AG08396 (cell line): ENCODE results near the gene DPYSL5.
"Not testable (repeated sequence)": the region's sequence is repeated elsewhere in the genome, so short reads cannot be mapped to it uniquely, and the experiment has no call there.

ENCODE experiments used
- DNase-seq: peaks from one replicate; pipeline ENCODE4 v3.0.0; 2012; ENCODE audit warnings: low spot score, mixed read lengths

Gene DPYSL5

DNA sequence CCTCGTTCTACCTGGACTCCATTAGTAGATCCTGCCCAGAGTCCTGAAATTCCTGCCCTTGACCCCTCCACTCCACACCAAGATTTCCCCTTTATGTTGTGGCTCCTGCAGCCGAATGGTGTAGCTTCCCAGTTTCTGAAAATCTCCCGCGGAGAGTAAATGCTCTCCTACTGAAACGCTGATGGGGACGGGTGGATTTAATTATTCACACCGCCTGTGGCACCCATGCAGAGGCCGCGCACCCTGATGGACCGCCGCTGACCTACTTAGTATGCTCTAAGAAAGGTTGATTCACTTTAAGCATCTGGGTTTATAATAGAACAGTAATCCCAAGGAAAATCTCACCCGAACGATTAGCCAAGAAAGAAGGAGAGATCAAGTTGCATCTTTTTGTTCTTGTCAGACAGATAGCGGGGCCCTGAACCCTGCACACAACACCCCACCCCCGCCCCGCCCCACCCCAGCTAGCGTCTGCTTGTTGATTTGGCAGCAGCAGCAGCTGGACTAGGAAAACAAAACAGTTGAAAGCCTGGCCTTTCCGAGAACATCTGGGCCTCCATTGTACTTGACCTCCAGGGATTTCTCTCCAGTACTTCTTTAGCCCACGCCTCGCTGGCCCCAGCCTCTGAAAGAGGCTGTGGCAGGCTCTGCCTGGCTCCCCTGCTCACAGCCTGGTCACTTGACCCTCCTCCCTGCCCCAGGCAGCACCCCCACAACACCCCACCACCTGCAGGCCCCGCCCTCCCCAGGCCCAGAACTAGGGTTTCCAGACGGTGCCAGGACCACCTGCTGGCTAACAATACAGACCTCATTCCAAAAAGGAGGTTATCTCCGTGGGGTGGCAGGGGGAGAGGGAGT lies 53.6 kb downstream of the DPYSL5 start:
- DNase-seq = no peak

DNA sequence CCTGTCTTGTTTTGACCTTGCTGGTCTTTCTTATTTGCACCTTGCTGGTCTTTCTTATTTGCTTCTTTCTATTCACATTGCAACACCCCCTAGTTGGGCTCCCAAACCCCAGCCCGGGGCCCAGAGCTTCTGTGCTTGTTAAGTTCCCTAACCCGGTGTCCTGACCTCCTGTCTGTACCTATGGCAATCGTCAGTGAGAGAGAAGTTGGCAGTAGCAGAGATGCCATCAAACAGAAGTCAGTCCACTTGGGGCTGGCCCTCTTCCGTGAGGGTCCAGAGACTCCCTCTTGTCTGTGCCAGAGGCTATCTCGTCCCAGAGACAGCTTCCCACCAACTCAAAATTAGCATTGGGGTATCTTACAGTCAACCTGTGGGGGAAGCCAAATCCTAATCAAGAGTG lies 55.7 kb downstream of the DPYSL5 start:
- no peak for DNase-seq

DNA sequence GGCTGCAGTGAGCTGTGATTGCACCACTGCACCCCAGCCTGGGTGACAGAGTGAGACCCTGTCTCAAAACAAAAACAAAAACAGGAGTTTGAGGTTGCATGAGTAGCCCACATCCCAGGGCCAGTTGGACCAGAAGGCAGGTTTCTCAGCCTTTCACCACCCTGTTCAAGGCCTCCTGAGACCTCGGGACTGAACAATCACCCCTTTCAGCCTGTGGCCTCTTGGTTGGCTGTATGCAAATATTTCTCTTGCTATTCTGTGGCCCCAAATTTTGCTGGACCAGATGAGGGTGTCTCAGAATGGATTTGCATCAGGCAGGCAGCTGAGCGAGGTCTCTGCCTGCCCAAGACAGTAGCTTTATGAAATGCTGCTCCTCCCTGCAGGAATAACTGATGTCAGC lies 56.9 kb downstream of the DPYSL5 start:
- DNase-seq = no peak

DNA sequence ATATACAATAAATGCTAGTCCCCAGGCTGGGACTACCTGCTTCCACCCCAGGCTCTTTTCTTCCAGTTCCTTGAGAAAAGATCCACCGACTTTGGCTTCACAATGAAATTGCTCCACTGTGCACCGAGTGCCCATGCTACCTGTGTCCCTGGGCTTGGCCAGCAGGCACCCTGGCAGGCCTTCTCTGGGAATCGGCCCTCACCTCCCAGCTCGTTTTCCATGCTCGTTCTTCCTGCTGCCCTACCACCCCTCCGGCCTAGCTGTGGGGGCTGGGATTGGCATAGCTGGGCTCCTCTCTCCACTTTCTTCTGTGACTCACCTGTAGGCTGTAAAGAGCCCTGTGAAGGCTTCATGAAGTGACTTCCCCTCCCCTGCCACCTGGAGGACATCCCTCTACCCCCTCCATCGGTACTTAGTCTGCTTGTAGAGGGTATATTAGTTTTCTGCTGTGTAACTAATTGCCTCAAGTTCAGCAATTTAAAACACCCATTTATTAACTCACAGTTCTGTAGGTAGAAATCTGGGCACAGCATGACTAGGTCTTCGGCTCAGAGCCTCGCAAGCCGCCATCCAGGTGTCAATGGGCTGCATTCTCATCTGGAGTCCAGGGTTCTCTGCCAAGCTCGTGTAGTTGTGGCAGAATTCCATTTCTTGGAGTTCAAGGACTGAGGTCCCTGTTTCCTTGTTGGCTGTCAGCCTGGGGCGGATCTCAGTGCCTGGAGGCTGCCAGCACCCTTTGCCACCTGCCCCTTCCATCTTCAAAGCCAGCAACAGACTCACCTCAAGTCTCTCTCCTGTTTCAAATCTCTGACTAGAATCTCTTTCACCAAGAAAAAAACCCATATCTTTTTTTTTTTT lies 57.6 kb downstream of the DPYSL5 start:
- no peak for DNase-seq

DNA sequence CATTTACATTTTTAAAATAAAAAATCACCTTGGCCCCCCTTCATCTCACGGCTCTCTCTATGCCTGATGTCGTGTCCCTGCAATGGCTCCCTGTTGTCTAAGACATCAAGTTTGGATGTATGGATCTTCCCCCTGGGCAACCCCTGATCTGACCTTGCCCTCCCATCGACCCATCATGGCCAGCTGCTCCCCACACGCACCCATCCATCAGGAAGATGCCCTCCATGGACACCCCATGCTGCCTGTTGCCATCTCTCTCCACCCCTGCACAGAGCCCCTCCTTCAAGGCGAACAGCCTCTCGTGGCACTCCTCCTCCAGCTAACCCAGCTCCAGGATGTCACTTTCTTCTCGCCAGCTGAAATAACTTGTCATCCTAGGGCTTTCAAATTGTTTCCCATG lies 59.5 kb downstream of the DPYSL5 start:
- DNase-seq = no peak

DNA sequence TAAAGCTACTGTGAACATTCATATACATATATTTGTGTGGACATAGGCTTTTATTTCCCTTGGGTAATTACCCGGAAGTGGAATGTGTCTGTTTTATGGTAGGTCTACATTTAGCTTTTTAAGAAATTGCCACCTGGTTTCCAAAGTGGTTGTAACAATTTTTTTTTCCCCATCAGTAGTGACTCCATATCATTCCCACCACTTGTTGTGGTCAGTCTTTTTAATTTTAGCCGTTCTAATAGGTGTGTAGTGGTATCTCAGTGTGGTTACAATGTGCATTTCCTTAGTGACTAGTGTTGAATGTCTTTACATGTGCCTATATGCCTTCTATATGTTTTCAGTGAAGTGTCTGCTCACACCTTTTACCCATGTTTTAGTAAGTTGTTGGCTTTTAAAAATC lies 62.2 kb downstream of the DPYSL5 start:
- no peak for DNase-seq

DNA sequence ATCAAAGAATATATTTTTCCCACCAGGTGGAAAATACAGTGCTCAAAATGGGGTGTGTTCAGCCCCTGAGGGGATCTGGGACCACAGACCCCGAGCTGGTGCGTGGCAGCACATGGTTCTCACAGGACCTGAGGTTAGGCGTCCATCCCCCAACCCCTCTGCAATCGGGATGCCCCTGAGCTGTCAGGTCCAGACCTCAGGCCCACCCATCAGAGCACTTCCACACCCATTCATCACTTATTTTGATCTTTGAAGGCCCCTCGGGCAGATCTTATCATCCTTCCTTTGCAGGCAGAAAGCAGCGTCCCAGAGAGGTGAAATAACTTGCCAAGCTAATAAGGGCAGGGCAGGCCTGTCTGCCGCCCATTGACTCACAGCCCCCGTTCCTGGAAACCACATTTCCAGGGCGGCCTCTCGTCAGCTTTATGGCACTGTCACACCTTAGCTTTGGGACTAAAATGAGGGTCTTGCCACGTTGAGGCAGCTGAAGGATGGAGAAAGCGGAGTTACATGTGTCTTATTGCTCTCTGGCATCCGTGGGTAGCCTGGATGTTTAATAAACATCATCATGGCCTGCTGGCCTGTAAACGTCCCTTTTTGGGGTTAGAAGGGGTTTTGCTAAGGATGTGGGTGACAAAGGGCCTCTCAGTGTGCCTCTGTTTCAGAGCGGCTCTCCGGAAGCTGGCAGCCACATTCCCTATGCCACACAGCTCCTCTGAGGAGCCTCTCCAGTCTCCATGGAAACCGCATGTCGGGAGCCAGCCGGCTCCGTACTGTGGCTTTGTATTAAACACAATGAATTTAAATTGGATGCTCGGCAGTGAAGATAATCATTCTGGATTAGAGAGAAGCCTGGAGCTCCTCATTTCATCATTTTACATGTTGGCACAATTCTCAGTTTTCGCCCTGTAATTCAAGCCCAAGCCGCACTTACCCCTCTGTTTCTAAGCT lies 64.3 kb downstream of the DPYSL5 start:
- DNase-seq = no peak

DNA sequence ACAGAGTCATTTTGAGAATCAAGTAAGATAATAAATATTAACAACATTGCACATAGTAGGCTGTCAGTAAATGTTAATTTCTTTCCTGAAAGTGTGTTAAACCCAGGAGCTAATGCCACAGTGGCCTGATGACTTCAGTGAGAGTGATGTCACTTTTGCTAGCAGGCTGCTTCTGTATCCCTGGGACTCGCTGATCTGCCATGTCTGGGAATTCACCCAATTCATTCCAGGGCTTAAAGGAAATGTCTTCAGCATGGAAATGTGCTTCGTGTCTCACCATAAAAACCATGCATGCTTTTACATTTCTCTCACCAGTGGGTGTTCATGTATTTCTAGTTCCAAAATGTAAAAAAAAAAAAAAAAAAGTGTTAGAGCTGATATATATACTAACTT lies 65.7 kb downstream of the DPYSL5 start:
- DNase-seq = peak; percentile 24

DNA sequence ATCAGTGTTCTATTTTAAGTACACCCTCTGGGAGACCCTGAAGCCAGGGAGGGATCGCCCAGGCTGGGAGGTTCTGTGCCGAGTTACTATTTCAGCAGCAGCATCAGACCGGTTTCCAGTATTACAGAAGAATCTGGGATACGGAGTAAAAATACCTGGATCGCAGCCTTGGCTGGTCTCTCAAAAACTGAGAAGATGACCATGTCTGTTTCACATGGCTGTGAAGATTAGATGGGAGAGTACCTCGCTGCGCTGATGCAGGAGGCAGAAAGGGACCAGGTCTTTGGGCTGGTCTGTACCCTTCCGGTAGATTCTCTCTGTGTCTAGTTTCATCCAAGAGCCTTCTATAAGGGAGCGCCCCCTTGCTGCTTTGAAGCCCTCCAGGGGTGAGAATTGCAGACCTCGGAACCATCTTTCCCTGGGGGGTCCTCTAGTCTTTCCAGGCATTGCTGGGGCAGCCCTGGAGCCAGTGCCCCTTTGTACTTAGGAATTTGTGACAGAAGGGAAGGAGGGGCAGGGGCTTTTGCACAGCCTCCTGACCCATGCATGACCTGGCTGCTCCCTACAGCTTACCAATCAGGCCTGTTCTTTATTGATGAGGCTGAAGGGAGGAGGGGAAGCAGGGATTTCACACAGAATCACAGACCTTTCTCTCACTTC lies 66.2 kb downstream of the DPYSL5 start:
- no peak for DNase-seq

DNA sequence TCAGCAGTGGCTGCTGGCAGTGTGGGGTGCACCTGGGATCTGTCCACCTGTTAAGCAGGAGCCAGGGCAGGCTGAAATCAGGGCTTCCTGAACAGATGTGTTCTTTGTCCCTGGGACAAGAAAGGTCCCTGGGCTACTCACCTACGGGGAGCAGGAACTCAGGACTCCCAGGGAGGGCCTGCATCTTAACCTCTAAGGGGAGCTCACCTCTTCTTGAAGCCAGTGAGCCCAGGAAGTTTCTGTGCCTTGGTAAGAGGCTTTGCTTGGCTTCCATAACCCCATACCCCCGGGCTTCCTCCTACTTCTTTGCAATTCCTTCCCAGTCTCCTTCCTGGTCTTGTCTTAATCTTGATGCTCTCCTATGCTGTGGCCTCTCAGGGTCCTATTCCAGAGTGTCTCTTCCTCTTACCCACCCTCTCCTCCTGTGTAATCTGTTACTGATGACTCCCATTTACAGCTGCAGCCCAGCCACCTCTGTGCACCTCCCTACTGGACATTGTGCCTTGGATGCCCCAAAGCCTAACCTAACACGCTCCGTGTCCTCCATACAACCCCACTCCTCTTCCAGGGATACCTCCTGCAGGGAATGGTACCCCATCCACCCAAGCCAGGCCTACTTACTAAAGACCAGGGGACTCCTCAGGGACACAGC lies 66.9 kb downstream of the DPYSL5 start:
- no peak for DNase-seq

DNA sequence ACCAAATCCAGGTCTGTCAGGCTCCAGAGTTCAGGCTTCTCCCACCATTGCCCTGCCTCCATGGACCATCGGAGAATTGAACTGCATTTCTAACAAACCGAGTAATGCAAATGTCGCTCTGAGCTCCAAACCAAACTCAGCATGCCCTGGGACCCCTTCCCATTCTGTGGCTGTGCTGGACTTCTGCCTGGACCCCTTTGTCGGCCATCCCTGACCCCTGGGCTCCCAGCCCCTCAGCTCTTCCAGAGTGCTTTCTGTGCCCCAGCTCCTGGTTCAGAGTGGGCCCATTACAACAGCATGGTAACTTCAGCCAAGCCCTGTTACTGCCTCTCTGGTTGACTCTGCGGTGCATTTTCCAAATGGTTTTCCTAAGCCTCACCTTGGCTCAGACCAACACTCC lies 67.4 kb downstream of the DPYSL5 start:
- no peak for DNase-seq

DNA sequence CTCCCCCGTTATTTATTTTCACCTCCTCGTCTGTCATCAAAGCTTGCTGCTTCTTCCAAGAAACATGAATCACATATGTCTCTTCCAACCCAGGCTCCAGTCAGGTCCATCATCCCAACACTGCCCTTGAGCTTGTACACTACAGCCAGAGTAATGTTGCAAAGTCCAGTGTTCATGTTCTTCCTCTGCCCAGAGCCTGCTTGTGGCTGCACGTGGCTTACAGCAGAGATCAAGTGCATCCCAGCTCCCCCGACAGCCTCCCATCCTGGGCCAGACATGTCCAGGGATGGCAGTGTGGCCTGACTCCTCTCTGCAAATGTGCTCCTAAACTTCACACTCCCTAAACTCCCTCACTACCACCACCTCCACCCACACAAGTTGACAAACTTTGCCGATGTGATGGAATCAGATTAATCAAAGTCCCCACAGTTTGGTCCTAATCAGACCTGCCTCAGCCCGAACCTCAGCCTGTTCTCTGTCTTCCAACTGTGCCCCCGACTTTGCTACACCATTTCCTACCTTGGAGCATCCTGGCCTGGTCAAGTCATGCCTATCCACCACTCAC lies 68.3 kb downstream of the DPYSL5 start:
- no peak for DNase-seq

DNA sequence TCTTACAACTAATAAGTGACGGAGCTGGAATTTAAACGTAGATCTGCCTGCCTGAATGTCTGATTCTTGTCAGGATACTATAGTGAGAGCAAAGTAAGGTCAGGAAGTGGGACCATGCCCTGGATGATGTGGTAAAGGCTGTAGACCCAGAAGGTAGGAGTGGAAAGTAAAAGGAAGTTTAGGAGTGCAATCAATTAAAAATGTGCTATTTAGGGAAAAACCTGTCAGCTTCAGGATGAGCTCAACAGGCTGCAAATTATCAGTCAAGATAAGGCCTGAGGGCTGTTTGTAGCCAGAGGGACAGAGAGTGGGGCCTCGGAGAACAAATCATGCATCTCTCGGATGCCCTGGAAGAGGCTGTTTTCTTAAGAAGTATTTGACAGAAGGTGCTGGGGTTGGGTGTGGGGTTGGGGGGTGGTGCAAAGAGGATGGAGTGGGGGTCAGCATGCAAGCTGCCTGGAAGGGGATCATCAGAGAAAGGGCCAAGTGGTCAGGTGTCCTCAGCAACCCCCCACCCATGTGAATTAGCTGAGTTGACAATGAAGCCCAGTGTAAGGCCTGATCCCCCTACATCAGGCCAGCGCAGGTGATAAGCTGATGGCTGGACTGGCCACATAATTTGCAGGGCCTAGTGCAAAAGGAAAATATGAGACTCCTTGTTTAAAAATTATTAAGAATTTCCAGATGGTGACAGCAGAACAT lies 69.4 kb downstream of the DPYSL5 start:
- DNase-seq = no peak

DNA sequence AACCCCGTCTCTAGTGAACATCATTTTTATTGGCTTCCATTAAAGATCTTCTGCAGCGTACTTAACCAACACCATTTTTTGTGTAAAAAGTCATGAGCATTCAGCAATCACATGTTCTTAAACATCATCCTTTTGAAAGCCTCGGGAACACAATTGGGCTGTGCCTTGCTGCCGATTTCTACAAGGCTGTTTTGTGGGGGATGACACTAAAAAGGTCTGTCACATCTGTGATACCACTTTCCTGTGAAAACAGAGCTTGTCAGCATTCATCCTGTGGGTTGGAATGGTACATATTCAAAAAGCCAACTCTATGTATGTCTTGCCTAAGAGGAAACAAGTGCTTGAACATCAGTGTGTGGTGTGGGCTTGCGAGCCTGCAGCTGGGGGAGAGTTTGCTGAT lies 73.4 kb downstream of the DPYSL5 start:
- no peak for DNase-seq

DNA sequence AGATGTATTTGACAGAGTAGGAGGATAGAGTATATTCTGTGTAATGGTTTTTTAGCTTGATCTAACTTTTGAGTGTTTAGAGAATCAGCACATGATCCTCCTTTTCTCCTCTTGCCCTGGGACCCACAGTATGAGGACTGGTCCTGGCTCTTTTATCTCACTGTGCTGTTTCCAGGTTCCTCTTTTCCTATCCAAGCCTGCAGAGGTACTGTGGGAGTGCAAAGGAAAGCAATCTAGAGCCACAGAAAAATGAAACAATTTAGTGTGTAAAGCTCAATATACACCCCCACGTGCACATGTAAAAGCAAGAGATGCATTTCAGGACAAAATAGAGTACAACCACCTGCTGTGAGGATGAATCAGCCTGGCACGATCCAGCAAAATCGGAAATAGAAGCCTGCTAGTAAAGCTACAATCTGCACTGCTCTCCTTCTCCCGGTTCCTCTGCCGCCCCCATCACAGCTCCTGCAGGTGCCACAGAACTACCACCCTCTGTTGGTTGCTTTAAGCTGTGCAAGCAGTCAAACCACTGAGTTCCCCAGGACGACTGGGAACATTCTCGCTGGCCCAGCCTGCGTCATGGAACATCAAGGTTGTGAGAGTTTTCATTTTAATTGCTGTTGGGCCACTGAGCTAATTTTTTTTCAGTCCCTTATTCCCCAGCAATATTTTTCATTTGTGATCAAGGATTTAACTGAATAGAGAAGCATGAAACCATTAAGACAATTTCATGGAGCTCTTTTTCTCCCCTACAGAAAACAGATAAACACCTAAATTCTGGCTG lies 74.7 kb downstream of the DPYSL5 start:
- DNase-seq = peak; percentile 38

DNA sequence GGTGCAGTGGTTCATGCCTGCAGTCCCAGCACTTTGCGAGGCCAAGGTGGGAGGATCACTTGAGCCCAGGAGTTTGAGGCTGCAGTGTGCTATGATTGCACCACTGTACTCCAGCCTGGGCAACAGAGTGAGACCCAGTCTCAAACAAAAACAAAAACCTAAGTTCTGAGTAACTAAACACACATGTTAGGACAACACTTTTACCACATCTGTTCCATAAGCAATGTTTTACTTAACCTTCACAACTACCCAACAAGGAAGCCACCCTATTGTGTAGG lies 75.2 kb downstream of the DPYSL5 start:
- DNase-seq = not testable (repeated sequence)

DNA sequence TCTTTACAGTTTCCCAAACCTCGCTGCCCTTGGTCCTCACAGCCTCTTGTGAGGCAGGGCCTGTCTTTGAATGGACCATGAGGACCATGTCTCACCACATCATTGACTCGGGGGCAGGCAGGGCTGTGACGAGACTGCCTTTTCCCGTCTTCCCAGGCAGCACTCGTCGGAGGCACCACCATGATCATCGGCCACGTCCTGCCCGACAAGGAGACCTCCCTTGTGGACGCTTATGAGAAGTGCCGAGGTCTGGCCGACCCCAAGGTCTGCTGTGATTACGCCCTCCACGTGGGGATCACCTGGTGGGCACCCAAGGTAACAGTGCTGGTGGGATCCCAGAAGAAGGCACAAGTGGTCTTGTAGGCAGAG lies 76.8 kb downstream of the DPYSL5 start:
- DNase-seq = no peak

DNA sequence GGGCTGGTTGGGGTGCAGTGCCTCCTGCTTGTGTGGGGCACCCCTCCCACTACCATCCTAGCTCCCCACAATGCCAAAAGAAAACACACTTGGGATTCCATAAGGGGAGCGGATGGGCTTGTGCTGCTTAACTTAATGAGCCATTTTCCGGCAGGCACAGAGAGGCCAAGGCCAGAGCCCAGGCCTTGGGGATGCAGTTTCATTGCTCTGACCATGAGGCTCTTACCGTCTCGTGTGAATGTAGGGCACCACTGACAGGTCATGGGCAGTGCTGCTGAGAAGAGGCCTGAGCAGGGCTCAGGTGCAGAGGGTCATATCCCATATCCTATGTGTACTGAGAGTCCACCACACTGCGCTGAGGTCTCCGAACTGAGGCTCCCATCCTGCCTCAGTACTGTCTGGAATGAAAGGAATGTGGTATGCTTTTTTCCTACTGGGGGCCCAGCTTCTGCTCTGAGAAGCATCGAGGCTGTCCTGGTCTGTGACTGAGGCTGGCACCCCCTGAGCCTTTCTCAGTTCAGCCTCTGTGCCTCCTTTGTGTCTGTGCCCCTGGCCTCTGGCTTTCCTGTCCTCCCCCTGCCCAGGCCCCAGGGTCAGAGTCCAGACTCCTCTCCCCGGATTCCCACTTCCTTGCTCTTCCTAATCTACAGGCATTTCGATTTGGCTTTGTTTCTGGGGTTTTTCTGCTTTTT lies 77.3 kb downstream of the DPYSL5 start:
- DNase-seq = peak; percentile 23

DNA sequence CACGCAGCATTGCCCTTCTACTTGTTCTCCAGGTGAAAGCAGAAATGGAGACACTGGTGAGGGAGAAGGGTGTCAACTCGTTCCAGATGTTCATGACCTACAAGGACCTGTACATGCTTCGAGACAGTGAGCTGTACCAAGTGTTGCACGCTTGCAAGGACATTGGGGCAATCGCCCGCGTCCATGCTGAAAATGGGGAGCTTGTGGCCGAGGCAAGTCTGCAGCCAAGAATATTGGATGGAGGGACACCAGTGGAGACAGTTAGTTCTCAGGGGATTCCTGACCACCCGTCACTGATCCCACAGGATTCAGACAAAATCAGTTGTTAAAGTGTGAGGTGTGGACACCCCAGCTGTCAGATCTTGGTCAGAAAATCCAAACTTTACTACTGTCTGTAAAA lies 79.3 kb downstream of the DPYSL5 start:
- DNase-seq = no peak
